DMS114 treated with DMSO at 0.1 percent for 48 hours (cell line): ENCODE data around the gene KCNG3.
"Not testable (repeated sequence)": the region's sequence is repeated elsewhere in the genome, so short reads cannot be mapped to it uniquely, and the experiment has no call there.

Experiments
- DNase-seq: peaks from one replicate; lab custom pipeline; 2025; ENCODE audit not compliant: unreplicated experiment; lab: John Stamatoyannopoulos, UW

Gene KCNG3

GRCh38 chr2:42430188-42430587 lies 63.6 kb downstream of the KCNG3 start:
- DNase-seq = no peak

GRCh38 chr2:42429352-42429751 lies 64.4 kb downstream of the KCNG3 start:
- DNase-seq = no peak

DNA sequence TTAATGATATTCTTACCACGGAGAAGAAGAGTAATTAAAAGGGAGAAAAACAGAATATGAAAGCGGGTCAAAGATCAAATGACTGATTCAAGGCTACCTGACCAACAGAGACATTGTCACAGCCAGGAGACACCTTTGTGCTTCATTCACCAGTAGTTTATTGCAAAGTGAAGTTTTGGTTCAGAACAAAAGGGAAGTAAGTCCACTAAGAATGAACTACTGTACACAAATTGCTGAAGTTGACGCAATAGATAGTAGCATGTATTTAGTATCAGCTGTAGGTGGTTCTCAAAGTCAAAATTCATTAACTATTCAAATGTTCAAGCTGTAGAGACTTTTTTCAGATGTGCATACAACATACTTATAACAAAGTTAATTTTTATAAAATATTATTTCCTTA lies 68.1 kb downstream of the KCNG3 start:
- DNase-seq = no peak

DNA sequence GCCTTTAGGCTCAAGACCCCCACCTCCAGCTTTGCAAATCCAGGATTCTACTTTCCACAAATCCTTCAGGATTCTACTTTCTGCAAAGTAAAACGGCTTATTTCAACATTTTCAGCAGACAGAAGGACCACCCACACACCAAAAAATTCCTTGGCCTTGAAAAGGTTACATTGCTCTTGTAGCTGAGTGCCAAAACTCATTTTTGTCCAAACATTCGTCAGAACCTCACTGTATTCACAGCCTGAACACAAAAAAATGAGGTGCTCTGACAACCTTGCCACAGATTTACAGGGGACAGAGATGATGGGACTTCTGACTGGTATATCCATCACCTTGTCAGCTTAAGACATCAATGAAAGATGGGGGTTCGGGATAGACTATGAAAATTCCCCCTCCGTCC lies 69.7 kb downstream of the KCNG3 start:
- no peak for DNase-seq

- no peak for DNase-seq
Measured at GRCh38 chr2:42421601-42422239, 72.1 kb downstream of the KCNG3 start.

GRCh38 chr2:42421157-42421485 lies 72.7 kb downstream of the KCNG3 start:
- no peak for DNase-seq

DNA sequence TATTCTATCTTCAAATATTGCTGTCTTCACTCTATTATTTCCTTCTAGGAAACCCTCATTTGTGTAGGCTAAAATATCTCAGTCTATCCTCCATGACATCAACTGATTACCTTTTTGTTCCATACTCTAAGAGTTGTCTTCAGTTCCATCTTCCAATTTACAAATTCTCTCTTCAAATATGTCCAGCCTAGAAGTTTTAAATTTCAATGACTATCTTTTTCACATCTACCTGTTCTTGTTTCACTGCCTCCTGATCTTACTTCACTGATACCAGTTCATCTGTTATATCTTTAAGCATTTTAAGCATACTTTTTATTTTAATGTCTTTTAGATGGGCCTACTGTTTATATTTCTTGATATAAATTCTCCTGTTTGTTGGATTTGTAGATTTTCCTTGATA lies 79.1 kb downstream of the KCNG3 start:
- no peak for DNase-seq

DNA sequence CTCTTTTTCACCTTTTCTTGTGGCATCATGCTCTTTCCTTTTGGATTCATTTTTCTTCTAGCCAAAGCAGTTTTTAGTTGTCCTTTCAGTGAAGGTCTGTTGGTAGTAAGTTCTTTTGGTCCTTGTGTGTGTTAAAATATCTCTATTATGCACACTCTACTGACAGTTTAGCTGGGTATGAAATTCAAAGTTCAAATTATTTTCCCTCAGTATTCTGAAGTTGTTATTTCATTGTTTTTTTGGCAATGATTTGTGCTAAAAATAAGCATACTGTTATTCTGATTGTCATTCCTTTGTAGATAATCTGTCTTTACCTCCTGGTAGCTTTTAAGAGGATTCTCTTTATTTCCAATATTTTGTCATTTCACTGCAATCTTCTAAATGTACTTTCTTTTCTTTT lies 79.6 kb downstream of the KCNG3 start:
- DNase-seq = no peak

DNA sequence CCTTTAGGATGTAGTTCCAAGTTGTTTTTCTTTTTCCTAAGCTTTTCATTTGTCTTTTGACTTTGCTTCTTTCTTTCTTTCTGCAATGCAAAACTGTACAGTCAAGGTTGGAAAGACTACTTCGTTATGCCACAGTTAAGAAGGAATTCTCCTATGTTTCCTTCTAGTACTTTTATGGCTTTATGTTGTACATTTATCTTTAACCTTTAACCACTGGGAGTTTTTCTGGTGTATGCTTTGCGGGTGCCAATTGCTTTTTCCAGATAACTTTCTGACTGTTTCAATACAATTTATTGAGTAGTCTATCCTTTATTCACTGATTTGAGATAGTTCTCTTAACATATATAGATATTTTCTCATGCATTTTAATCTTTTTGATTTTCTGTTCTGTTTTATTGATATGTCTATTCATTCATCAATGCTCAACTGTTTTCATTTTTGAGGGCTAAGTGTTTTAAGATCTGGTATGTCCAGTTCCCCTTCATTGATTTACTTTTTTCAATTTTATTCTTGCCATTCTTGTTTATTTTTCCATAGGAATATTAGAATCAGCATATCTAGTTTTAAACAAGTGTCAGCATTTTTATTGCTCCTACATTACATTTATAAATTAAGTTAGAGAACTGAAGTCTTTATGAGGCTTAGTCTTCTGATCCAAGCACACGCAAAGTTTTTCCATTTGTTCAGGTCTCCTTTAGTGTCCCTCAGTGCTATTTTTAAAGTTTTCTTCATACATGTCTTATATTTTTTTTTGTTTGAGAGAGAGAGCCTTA lies 82.9 kb downstream of the KCNG3 start:
- no peak for DNase-seq

- DNase-seq = no peak
Measured at GRCh38 chr2:42408009-42408408, 85.8 kb downstream of the KCNG3 start.

DNA sequence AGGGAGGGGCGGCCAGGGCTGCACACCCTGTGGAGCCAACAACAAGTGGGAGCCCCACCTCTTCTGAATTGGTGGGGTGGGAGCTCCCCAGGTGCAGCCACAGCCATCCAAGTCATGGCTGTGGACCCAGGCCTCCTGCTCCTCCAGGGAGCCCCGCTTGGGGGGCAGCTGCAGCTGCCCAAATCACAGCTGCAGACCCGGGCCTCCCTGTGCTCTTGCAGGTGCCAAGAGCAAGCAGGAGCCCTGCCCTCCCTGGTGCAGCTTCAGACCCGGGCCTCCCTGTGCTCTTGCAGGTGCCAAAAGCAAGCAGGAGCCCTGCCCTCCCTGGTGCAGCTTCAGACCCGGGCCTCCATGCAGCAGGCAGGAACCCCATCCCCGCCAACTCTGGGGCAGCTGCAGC lies 86.3 kb downstream of the KCNG3 start:
- DNase-seq = no peak

- no peak for DNase-seq
Measured at GRCh38 chr2:42404676-42405075, 89.1 kb downstream of the KCNG3 start.

- DNase-seq = no peak
Measured at GRCh38 chr2:42401773-42402172, 92.0 kb downstream of the KCNG3 start.

GRCh38 chr2:42398052-42398451 lies 95.7 kb downstream of the KCNG3 start:
- DNase-seq = not testable (repeated sequence)

DNA sequence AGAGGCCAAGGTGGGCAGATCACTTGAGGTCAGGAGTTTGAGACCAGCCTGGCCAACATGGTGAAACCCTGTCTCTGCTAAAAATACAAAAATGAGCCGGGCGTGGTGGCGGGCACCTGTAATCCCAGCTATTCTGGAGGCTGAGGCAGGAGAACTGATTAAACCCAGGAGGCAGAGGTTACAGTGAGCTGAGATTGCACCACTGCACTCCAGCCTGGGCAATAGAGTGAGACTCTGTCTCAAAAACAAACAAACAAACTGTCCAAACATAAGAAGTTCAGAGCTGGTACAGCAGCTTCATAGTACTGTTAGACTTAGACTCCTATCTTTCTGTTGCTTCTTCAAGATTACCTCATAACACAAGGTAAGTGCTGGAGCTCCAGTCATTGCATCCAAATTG lies 100.5 kb downstream of the KCNG3 start:
- DNase-seq = not testable (repeated sequence)

GRCh38 chr2:42392191-42392590 lies 101.6 kb downstream of the KCNG3 start:
- DNase-seq = no peak
